ENCODE results near the gene NYAP2. TPM values are rescaled to one million over a fixed set of nuclear protein-coding genes. Genes with fewer than 3 reads are reported as not detected.
A peak's percentile ranks its signal among the peaks of the same experiment; 100 is the strongest.

NYAP2 gene
- polyA plus RNA-seq, 1 donor = 0.40 TPM

GRCh38 chr2:225457482-225457881 is 58.0 kb downstream of the NYAP2 start:
- no peaks in the 10 kb centered on the region for H3K4me1 ChIP-seq (ENCODE audit: control insufficient read depth, insufficient read depth, low read length)
- H3K9me3 ChIP-seq (ENCODE audit: control insufficient read depth, low read depth, low read length) = no peaks in the 10 kb centered on the region
- H3K36me3 ChIP-seq (ENCODE audit: control insufficient read depth, insufficient read depth, low read length) = no peaks in the 10 kb centered on the region
- no peaks in the 10 kb centered on the region for H3K27me3 ChIP-seq (ENCODE audit: control insufficient read depth, insufficient read depth, low read length)
- no CpG with 5 or more reads among the region's 1 CpG for WGBS (ENCODE audit: insufficient coverage, low lambda C conversion rate)
- DNase-seq = peak; percentile 45 to 80
- peak overlapping the region; percentile 28 for H3K27ac ChIP-seq (ENCODE audit: low read length)
- H3K4me3 ChIP-seq (ENCODE audit: low read length) = no peak overlapping the region

- no peaks in the 10 kb centered on the region for H3K36me3 ChIP-seq (ENCODE audit: control insufficient read depth, insufficient read depth, low read length)
- DNase-seq = no peak
- no peaks in the 10 kb centered on the region for H3K9me3 ChIP-seq (ENCODE audit: control insufficient read depth, low read depth, low read length)
- H3K27me3 ChIP-seq (ENCODE audit: control insufficient read depth, insufficient read depth, low read length) = no peaks in the 10 kb centered on the region
- 43% methylated on average over 2 of the region's 2 CpGs for WGBS (ENCODE audit: insufficient coverage, low lambda C conversion rate)
- H3K4me3 ChIP-seq (ENCODE audit: low read length) = no peak overlapping the region
- no peak overlapping the region for H3K27ac ChIP-seq (ENCODE audit: low read length)
- no peaks in the 10 kb centered on the region for H3K4me1 ChIP-seq (ENCODE audit: control insufficient read depth, insufficient read depth, low read length)
Measured at GRCh38 chr2:225458431-225459117, 59.1 kb downstream of the NYAP2 start.

- no peak for DNase-seq
- Histone ChIP-seq H3K36me3 (ENCODE audit: control insufficient read depth, insufficient read depth, low read length) (no peaks in the 10 kb centered on the region), H3K4me3 (ENCODE audit: low read length) (no peak overlapping the region), H3K27ac (ENCODE audit: low read length) (no peak overlapping the region), H3K27me3 (ENCODE audit: control insufficient read depth, insufficient read depth, low read length) (peaks cover 8% of the 10 kb centered on the region), H3K9me3 (ENCODE audit: control insufficient read depth, low read depth, low read length) (no peaks in the 10 kb centered on the region), H3K4me1 (ENCODE audit: control insufficient read depth, insufficient read depth, low read length) (no peaks in the 10 kb centered on the region)
- 100% methylated on average over 1 of the region's 2 CpGs for WGBS (ENCODE audit: insufficient coverage, low lambda C conversion rate)
Measured at GRCh38 chr2:225462417-225462816, 62.9 kb downstream of the NYAP2 start.

- Histone ChIP-seq H3K9me3 (ENCODE audit: control insufficient read depth, low read depth, low read length) (no peaks in the 10 kb centered on the region), H3K4me1 (ENCODE audit: control insufficient read depth, insufficient read depth, low read length) (no peaks in the 10 kb centered on the region), H3K27ac (ENCODE audit: low read length) (no peak overlapping the region), H3K4me3 (ENCODE audit: low read length) (no peak overlapping the region), H3K27me3 (ENCODE audit: control insufficient read depth, insufficient read depth, low read length) (peaks cover 8% of the 10 kb centered on the region), H3K36me3 (ENCODE audit: control insufficient read depth, insufficient read depth, low read length) (no peaks in the 10 kb centered on the region)
- DNase-seq = no peak
Measured at GRCh38 chr2:225462945-225463344, 63.4 kb downstream of the NYAP2 start.

GRCh38 chr2:225463449-225463848 is 63.9 kb downstream of the NYAP2 start:
- Histone ChIP-seq H3K27me3 (ENCODE audit: control insufficient read depth, insufficient read depth, low read length) (peaks cover 8% of the 10 kb centered on the region), H3K9me3 (ENCODE audit: control insufficient read depth, low read depth, low read length) (no peaks in the 10 kb centered on the region), H3K27ac (ENCODE audit: low read length) (no peak overlapping the region), H3K4me3 (ENCODE audit: low read length) (no peak overlapping the region), H3K4me1 (ENCODE audit: control insufficient read depth, insufficient read depth, low read length) (no peaks in the 10 kb centered on the region), H3K36me3 (ENCODE audit: control insufficient read depth, insufficient read depth, low read length) (no peaks in the 10 kb centered on the region)
- no CpG with 5 or more reads among the region's 1 CpG for WGBS (ENCODE audit: insufficient coverage, low lambda C conversion rate)
- DNase-seq = no peak

- no peak for DNase-seq
- H3K27me3 ChIP-seq (ENCODE audit: control insufficient read depth, insufficient read depth, low read length) = peaks cover 8% of the 10 kb centered on the region
- no peak overlapping the region for H3K27ac ChIP-seq (ENCODE audit: low read length)
- no peak overlapping the region for H3K4me3 ChIP-seq (ENCODE audit: low read length)
- WGBS (ENCODE audit: insufficient coverage, low lambda C conversion rate) = 100% methylated on average over 1 of the region's 10 CpGs
- H3K4me1 ChIP-seq (ENCODE audit: control insufficient read depth, insufficient read depth, low read length) = no peaks in the 10 kb centered on the region
- no peaks in the 10 kb centered on the region for H3K9me3 ChIP-seq (ENCODE audit: control insufficient read depth, low read depth, low read length)
- no peaks in the 10 kb centered on the region for H3K36me3 ChIP-seq (ENCODE audit: control insufficient read depth, insufficient read depth, low read length)
Measured at GRCh38 chr2:225464346-225465025, 65.0 kb downstream of the NYAP2 start.

GRCh38 chr2:225465827-225466226 is 66.3 kb downstream of the NYAP2 start:
- no CpG with 5 or more reads among the region's 4 CpGs for WGBS (ENCODE audit: insufficient coverage, low lambda C conversion rate)
- Histone ChIP-seq H3K4me3 (ENCODE audit: low read length) (no peak overlapping the region), H3K4me1 (ENCODE audit: control insufficient read depth, insufficient read depth, low read length) (no peaks in the 10 kb centered on the region), H3K36me3 (ENCODE audit: control insufficient read depth, insufficient read depth, low read length) (no peaks in the 10 kb centered on the region), H3K9me3 (ENCODE audit: control insufficient read depth, low read depth, low read length) (no peaks in the 10 kb centered on the region), H3K27me3 (ENCODE audit: control insufficient read depth, insufficient read depth, low read length) (peaks cover 10% of the 10 kb centered on the region), H3K27ac (ENCODE audit: low read length) (no peak overlapping the region)
- DNase-seq = no peak

- H3K4me1 ChIP-seq (ENCODE audit: control insufficient read depth, insufficient read depth, low read length) = peaks cover 2% of the 10 kb centered on the region
- no CpG with 5 or more reads among the region's 9 CpGs for WGBS (ENCODE audit: insufficient coverage, low lambda C conversion rate)
- DNase-seq = no peak
- no peaks in the 10 kb centered on the region for H3K9me3 ChIP-seq (ENCODE audit: control insufficient read depth, low read depth, low read length)
- H3K4me3 ChIP-seq (ENCODE audit: low read length) = no peak overlapping the region
- no peaks in the 10 kb centered on the region for H3K36me3 ChIP-seq (ENCODE audit: control insufficient read depth, insufficient read depth, low read length)
- peaks cover 10% of the 10 kb centered on the region for H3K27me3 ChIP-seq (ENCODE audit: control insufficient read depth, insufficient read depth, low read length)
- H3K27ac ChIP-seq (ENCODE audit: low read length) = no peak overlapping the region
Measured at GRCh38 chr2:225466891-225467604, 67.5 kb downstream of the NYAP2 start.

- DNase-seq = no peak
- Histone ChIP-seq H3K36me3 (ENCODE audit: control insufficient read depth, insufficient read depth, low read length) (no peaks in the 10 kb centered on the region), H3K4me3 (ENCODE audit: low read length) (no peak overlapping the region), H3K27me3 (ENCODE audit: control insufficient read depth, insufficient read depth, low read length) (peaks cover 10% of the 10 kb centered on the region), H3K27ac (ENCODE audit: low read length) (no peak overlapping the region), H3K9me3 (ENCODE audit: control insufficient read depth, low read depth, low read length) (no peaks in the 10 kb centered on the region), H3K4me1 (ENCODE audit: control insufficient read depth, insufficient read depth, low read length) (peaks cover 4% of the 10 kb centered on the region)
- 59% methylated on average over 2 of the region's 2 CpGs for WGBS (ENCODE audit: insufficient coverage, low lambda C conversion rate)
Measured at GRCh38 chr2:225468131-225468530, 68.6 kb downstream of the NYAP2 start.

- WGBS (ENCODE audit: insufficient coverage, low lambda C conversion rate) = 17% methylated on average over 1 of the region's 3 CpGs
- Histone ChIP-seq H3K36me3 (ENCODE audit: control insufficient read depth, insufficient read depth, low read length) (no peaks in the 10 kb centered on the region), H3K9me3 (ENCODE audit: control insufficient read depth, low read depth, low read length) (no peaks in the 10 kb centered on the region), H3K27ac (ENCODE audit: low read length) (no peak overlapping the region), H3K4me3 (ENCODE audit: low read length) (no peak overlapping the region), H3K4me1 (ENCODE audit: control insufficient read depth, insufficient read depth, low read length) (peaks cover 4% of the 10 kb centered on the region), H3K27me3 (ENCODE audit: control insufficient read depth, insufficient read depth, low read length) (peaks cover 5% of the 10 kb centered on the region)
- peak in 1 of 2 donors; percentile 39 for DNase-seq
Measured at GRCh38 chr2:225471039-225471438, 71.5 kb downstream of the NYAP2 start.

Measured in large intestine (tissue), 3 donors.